ENCODE measurements around the gene CFAP221.
A peak's percentile ranks its signal among the peaks of the same experiment; 100 is the strongest.

CFAP221 gene

DNA sequence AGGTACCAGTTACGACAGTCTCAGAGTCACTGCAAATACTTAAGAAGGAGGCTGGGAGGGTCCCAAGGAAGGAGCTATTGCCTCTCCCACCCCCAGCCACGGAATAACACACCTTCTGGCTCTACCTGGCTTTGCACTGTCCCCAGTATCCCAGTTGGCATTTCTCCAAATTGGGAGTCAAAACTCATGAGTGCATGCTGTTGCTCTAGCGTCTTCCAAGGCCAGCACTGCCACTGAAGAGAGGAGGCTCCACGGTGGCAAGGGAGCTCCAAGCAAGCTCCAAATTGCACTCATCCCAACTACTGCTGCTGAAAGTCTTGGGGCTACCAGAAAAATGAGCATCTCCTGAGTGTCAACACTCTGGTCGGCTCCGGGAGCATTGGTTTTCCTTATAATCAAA, 21.6 kb upstream of the CFAP221 start:
- TF ChIP-seq, protein P1, sequence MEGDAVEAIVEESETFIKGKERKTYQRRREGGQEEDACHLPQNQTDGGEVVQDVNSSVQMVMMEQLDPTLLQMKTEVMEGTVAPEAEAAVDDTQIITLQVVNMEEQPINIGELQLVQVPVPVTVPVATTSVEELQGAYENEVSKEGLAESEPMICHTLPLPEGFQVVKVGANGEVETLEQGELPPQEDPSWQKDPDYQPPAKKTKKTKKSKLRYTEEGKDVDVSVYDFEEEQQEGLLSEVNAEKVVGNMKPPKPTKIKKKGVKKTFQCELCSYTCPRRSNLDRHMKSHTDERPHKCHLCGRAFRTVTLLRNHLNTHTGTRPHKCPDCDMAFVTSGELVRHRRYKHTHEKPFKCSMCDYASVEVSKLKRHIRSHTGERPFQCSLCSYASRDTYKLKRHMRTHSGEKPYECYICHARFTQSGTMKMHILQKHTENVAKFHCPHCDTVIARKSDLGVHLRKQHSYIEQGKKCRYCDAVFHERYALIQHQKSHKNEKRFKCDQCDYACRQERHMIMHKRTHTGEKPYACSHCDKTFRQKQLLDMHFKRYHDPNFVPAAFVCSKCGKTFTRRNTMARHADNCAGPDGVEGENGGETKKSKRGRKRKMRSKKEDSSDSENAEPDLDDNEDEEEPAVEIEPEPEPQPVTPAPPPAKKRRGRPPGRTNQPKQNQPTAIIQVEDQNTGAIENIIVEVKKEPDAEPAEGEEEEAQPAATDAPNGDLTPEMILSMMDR (IDR thresholded peaks at IDR 0.05; ENCODE audit: control insufficient read depth, extremely low read depth, insufficient read depth) = no peak
- no peak for DNase-seq (ENCODE audit: low read depth)

DNA sequence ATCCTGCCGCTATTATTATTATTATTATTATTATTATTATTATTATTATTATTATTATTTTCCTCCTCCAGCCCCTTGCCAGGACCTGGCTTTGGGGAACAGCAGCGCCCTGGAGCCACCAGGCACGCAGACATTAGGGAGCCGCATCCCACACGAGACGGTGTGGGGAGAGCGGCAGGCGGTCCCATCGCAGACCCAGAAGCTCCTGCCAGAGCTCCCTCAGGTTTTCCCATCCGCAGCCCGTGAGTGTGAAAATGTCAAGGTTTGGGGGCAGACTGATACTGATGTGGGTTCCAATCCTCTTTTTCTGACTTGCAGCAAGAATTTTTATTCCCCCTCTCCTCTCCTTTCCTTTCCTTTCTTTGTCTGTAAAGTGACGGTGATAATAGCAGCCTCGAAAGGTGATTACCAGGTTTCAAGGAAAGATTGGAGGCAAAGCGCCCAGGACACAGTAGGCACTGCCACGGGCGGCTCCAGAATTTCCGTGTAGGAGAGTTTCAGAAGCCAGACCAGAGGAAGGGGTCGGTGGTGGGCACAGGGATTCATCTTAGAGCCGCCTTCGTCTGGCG, 20.8 kb upstream of the CFAP221 start:
- no peak for DNase-seq (ENCODE audit: low read depth)
- no peak overlapping the region for H3K4me3 ChIP-seq (ENCODE audit: low read depth, low read length)
- TF ChIP-seq, protein P1 (IDR thresholded peaks at IDR 0.05; ENCODE audit: control insufficient read depth, extremely low read depth, insufficient read depth) = no peak

More for the DNA sequence above, 21.6 kb upstream of the CFAP221 start:
- H3K4me3 ChIP-seq (ENCODE audit: low read depth, low read length) = no peak overlapping the region

DNA sequence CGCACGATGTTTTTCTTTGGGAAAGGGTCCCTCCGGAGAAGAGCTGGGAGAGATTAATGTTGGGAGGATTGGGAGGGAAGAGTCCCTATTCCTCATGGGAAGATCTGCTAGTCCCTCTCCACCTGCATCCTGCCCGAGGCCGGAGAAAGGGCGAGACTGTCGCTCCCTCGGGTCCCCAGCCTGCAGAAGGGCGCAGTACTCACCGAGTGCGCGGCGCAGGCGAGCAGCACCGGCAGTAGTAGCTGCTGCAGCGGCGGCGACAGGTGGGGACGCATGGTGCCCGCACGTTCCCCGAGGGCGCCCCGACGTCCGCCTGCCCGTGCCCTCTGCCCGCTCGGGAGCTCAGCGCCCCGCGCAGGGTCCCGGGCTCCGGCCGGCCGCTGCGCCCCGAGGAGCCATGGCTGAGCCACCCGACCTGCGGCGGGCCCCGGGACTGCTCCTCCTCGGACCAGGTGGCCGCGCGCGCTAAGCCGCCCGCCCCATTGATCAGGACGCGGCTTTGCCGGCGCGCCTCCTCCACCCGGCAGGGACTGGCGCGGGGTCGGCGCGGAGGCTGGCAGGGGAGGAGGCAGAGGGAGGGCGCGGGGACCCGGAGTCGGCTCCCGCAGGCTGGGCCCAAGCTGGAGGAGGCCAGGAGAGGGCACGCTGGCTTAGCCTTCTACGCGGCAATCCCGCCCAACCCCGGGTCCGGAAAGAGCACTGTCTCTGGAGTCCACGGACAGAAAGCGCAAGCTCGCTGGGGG, 20.1 kb upstream of the CFAP221 start, which contains the start of gene SCTR:
TSS of gene SCTR (minus strand) at position 532 of the 743 bp plus-strand sequence. CDS start at position 275, 257 bp downstream.
- H3K4me3 ChIP-seq (ENCODE audit: low read depth, low read length) = no peak within 1 kb of the TSS
- DNase-seq (ENCODE audit: low read depth) = no peak
- TF ChIP-seq, protein P1 (IDR thresholded peaks at IDR 0.05; ENCODE audit: control insufficient read depth, extremely low read depth, insufficient read depth) = no peak

DNA sequence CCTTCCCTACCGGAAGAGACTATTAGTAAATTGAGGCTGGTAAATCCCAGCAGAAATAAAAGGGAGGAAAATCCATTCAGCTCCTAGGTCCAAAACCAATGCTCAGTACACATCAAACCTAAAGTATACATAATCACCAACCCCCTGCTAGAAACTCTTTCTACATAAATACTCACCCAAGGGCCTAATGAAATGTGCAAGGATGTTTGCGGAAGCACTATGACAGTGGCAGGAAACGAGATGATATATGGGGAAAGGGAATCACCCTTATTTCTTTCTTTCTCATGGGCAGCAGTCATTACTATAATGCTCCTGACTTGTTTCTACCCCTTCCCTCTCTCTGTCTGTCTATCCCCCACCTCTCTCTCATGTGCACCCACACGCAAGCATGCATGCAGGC, 18.6 kb upstream of the CFAP221 start:
- DNase-seq (ENCODE audit: low read depth) = no peak
- no peak overlapping the region for H3K4me3 ChIP-seq (ENCODE audit: low read depth, low read length)
- TF ChIP-seq, protein P1 (IDR thresholded peaks at IDR 0.05; ENCODE audit: control insufficient read depth, extremely low read depth, insufficient read depth) = no peak

DNA sequence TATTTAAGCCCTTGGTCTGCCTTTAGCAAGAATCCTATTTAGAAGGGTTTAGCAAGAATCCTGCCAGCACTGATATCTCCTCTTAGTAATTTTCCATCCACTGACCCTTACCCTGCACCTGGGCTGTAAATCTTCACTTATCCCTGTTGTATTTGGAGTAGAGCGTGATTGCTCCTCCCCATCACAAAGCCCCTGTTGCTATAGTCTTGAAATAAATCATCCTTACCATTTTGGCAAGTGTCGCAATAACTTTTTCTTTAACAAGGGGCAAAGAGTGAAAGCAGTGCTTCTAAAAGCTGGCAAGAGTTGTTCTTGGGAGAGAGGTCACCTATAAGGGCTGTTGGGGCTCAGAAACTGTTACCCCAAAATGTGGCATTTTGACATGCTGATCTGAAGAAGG, 16.2 kb upstream of the CFAP221 start:
- no peak for DNase-seq (ENCODE audit: low read depth)
- TF ChIP-seq, protein P1 (IDR thresholded peaks at IDR 0.05; ENCODE audit: control insufficient read depth, extremely low read depth, insufficient read depth) = no peak
- no peak overlapping the region for H3K4me3 ChIP-seq (ENCODE audit: low read depth, low read length)

DNA sequence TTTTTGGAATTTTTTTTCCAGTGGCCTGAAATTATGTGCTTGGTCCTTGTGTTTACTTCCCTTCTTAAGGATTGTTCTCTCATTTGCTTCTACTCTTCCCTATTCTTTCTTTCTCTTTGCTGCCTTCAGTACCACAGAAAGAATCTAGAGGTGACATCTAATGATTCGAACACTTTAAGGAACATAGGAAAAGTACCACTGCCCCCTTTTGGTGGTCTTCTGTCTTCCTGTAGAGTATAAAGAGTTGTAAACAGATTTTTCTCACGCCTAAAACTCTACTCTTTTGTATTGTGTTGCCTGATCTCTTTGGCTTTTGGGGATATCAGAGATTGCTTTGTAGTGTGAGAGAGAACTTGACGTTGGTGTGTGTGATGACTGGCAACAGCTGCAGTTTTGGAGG, 13.0 kb upstream of the CFAP221 start:
- TF ChIP-seq, protein P1 (IDR thresholded peaks at IDR 0.05; ENCODE audit: control insufficient read depth, extremely low read depth, insufficient read depth) = 0 out of 2 replicates have a peak, but pooled peaks have one; percentile 5
- no peak for DNase-seq (ENCODE audit: low read depth)
- H3K4me3 ChIP-seq (ENCODE audit: low read depth, low read length) = no peak overlapping the region
